ENCODE data around the gene TSPAN9.

DNA sequence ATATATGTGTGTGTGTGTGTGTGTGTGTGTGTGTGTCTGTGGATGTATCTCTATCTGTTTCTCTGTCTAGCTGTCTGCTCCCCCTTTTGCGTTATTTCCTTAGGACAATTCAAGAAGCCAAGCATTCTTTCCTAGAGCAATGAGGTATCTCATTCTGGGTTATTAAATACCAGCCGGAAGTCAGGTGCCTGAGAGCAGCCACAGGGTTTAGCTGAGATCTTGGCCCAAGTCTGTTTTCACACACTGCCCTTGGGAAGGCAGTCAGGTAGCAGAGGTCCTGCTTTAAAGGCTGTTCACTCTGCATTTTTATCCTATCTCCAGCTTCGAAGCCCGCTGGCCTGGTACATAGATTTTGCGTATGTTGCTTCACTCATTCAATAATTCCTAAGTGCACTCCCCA is 76.8 kb downstream of the TSPAN9 start:
- TF ChIP-seq, protein P1, sequence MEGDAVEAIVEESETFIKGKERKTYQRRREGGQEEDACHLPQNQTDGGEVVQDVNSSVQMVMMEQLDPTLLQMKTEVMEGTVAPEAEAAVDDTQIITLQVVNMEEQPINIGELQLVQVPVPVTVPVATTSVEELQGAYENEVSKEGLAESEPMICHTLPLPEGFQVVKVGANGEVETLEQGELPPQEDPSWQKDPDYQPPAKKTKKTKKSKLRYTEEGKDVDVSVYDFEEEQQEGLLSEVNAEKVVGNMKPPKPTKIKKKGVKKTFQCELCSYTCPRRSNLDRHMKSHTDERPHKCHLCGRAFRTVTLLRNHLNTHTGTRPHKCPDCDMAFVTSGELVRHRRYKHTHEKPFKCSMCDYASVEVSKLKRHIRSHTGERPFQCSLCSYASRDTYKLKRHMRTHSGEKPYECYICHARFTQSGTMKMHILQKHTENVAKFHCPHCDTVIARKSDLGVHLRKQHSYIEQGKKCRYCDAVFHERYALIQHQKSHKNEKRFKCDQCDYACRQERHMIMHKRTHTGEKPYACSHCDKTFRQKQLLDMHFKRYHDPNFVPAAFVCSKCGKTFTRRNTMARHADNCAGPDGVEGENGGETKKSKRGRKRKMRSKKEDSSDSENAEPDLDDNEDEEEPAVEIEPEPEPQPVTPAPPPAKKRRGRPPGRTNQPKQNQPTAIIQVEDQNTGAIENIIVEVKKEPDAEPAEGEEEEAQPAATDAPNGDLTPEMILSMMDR (optimal IDR thresholded peaks at IDR 0.05 in 1 of 3, IDR thresholded peaks at IDR 0.05 in 1 of 3, conservative IDR thresholded peaks at IDR 0.05 in 1 of 3; ENCODE audit: extremely low read depth in 1 of 3, insufficient read depth in 2 of 3, low read length in 3 of 3) = no peak
- TF ChIP-seq EZH2 (IDR thresholded peaks at IDR 0.05; ENCODE audit: low read length) = no peak
